Measurements from ENCODE around the gene TMEM108.
"Not testable (repeated sequence)": the region's sequence is repeated elsewhere in the genome, so short reads cannot be mapped to it uniquely, and the experiment has no call there.

Gene TMEM108

DNA sequence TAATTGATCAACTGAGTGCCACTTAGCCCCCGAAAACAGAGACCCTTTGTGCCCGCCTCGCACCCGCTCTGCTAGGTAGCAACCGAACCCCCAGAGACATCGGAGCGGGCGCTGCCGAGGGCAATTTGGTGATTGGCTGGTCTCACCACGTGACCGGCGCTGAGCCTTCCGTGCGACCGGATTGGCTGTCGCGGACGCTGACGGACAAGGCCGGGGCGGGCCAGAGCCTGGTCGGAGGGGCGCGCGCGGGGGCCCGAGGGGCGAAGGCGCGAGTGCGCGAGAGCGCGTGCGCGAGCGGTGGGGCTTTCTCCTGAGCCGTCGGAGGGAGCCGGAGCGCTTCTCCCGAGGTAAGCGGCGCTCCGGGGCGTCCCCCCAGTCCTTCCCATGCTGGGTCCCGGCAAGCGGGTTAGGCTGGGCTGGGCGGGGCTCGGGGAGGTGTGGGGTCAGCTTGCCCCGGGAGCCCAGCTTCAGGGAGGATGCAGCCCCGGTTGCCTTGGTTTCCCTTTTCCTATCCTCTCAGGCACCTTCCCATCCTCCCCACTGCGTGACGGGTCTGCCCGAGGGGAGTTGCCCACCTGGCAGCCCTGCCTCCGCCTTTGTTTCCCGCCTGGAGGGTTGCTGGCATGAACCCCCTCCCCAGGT lies at the start of gene TMEM108:
TMEM108 (plus strand) TSS at position 303 of the 642 bp plus-strand sequence.
- no peak within 1 kb of the TSS for H3K27ac ChIP-seq
- no peak for TF ChIP-seq CTCF (conservative IDR thresholded peaks at IDR 0.05)
- no peak for TF ChIP-seq ZFX (IDR thresholded peaks at IDR 0.05)

DNA sequence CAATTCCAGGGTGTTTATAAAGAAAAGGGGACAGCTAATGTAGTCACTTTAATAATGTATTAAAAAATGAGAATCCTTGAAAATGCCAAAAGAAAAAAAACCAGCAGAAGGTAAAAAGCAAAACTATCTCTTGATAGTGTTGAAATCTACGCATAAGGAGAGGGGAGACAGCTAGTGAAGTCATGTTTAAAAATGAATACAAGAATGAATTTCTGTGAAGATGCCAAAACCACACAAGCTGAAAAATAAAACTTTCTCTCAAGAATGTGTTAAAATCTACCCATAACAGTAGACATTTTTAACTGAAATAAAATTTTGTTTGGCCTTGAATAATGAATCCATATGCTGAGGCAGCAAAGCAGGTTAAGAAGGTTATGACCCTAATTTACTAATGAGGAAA lies 42.2 kb upstream of the TMEM108 start:
- TF ChIP-seq CTCF (conservative IDR thresholded peaks at IDR 0.05) (no peak), ZFX (IDR thresholded peaks at IDR 0.05) (no peak)
- no peak overlapping the region for H3K27ac ChIP-seq

- H3K27ac ChIP-seq: no peak overlapping the region
- TF ChIP-seq ZFX (IDR thresholded peaks at IDR 0.05) (no peak), CTCF (conservative IDR thresholded peaks at IDR 0.05) (no peak)
These were observed 40.6 kb upstream of the TMEM108 start for GRCh38 chr3:132997404-132998185.

GRCh38 chr3:133005032-133005431 lies 33.2 kb upstream of the TMEM108 start:
- H3K27ac ChIP-seq: not testable (repeated sequence)

DNA sequence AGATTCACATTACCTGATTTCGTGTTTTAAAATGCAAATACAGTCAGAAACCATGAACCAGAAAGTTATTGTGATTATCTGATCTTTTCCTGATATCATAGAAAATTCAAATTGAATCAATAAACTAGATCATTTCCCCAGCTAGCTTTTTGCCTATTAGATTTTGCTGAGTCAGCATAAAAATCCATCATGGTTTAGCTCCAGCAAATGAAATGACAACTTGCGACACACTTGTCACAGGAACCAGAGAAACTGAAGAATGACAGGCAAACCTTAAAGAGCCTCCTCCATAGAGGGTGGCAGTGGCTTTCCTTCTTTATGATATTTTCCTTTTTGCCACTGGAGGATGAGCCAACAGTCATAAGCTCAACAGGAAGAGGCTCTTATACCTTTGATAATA lies 30.6 kb upstream of the TMEM108 start:
- H3K27ac ChIP-seq: no peak overlapping the region
- TF ChIP-seq CTCF (conservative IDR thresholded peaks at IDR 0.05): no peak
- no peak for TF ChIP-seq ZFX (IDR thresholded peaks at IDR 0.05)

DNA sequence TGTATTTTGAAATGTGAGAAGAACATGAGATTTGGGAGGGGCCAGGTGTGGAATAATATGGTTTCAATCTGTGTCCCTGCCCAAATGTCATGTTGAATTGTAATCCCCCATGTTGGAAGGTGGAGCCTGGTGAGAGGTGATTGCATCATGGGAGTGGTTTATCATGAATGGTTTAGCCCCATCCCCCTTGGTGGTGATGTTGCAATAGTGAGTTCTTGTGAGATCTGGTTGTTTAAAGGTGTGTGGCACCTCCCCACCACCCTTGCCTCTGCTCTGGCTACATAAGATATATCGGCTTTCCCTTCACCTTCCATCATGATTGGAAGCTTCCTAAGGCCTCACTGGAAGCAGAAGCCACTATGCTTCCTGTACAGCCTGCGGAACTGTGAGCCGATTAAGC lies 23.9 kb upstream of the TMEM108 start:
- H3K27ac ChIP-seq: no peak overlapping the region
- TF ChIP-seq CTCF (conservative IDR thresholded peaks at IDR 0.05): no peak
- TF ChIP-seq ZFX (IDR thresholded peaks at IDR 0.05): no peak

- not testable (repeated sequence) for H3K27ac ChIP-seq
These were observed 22.6 kb upstream of the TMEM108 start for GRCh38 chr3:133015573-133015972.

DNA sequence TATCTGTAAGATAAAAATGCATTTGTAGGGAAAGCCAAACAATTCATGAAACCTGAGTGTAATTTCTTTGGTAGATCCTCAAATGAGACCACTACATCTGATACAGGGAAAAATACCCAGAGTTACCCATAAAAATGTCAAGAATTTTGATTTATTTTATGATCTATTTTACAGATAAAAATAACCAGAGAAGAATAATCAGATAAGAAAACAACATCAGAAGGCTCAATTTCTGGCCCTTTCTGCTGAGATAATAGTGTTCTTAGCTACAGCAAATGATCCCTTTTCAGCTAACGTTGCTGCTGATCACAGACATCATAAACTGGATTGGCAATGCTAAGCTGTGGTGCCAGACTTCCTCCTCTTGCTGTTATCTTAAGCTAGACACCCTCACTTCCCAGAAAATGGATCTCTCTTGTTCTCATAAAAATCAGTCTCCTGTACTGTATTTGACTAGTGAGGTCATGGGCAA lies 21.3 kb upstream of the TMEM108 start:
- no peak overlapping the region for H3K27ac ChIP-seq
- no peak for TF ChIP-seq CTCF (conservative IDR thresholded peaks at IDR 0.05)
- no peak for TF ChIP-seq ZFX (IDR thresholded peaks at IDR 0.05)
